Loucy (cell line): ENCODE results near the gene LRRC41.

Source experiments
- CTCF ChIP-seq: fragments of 200-600 bp; sonication (generic); conservative IDR thresholded peaks from 2 replicates; pipeline ENCODE4 v1.5.1; 2014; ENCODE audit warnings: mild to moderate bottlenecking, antibody characterized with exemption, low read length
- EZH2phosphoT487 ChIP-seq: fragments of 200-600 bp; IDR thresholded peaks from 2 replicates; pipeline ENCODE4 v1.6.1; 2018; ENCODE audit warnings: antibody characterized with exemption, mild to moderate bottlenecking, moderate library complexity, borderline replicate concordance

- TF ChIP-seq CTCF: no peak
- no peak for TF ChIP-seq EZH2phosphoT487
Measured at GRCh38 chr1:46275030-46275337, 28.4 kb downstream of the LRRC41 start.
